HCT116 (cell line): ENCODE data around the gene TPO. TPM values are rescaled to one million over a fixed set of nuclear protein-coding genes. Genes with fewer than 3 reads are reported as not detected.

Experiments
- ATAC-seq: fragments of 200-7000 bp; cut with Tn5 transposase; 2 replicates; pipeline ENCODE4 v1.9.1; 2020; ENCODE audit warnings: mild to moderate bottlenecking, moderate library complexity
- BruUV-seq: library from RNA; stranded (reverse); fragments of 400-500 nt; replicated peaks from 2 replicates; lab custom pipeline; 2021; lab: Mats Ljungman, UMichigan
- CTCF ChIA-PET: fragments of 300-600 bp; sonication (Branson Sonifier 250); formaldehyde crosslinking; loops from one replicate; lab custom pipeline; 2021; ENCODE audit warnings: antibody characterized with exemption; lab: Charles Lee
- POLR2A ChIA-PET: fragments of 300-600, 350-600 bp; sonication (Branson Sonifier 250); formaldehyde crosslinking; loops from one replicate; lab custom pipeline; 2021; ENCODE audit warnings: antibody characterized with exemption; lab: Charles Lee
- RAD21 ChIA-PET, 2 experiments: fragments of 300-600 bp; sonication (Branson Sonifier 250); formaldehyde crosslinking; loops; one replicate each; lab custom pipeline; 2023; ENCODE audit warnings: low total read pairs in 2 of 2; ENCODE audit not compliant: uncharacterized antibody in 2 of 2, unreplicated experiment in 2 of 2, low non-redundant PET in 1 of 2; lab: Charles Lee
- DNase-seq: peaks from one replicate; pipeline ENCODE4 v3.0.0-alpha.2; 2010; ENCODE audit warnings: low read depth, low spot score
- H2AFZ ChIP-seq: fragments of 200-600 bp; shearing (Covaris generic), sonication (generic); 2 replicates; pipeline ENCODE4 v1.6.1; 2017; ENCODE audit warnings: low read depth, mixed run types, mixed read lengths, antibody characterized with exemption, low read length; ENCODE audit not compliant: poor library complexity, severe bottlenecking
- H3K27ac ChIP-seq: 2 replicates; pipeline ENCODE4 v1.5.1; 2012; ENCODE audit warnings: low read depth, low read length
- H3K27me3 ChIP-seq: fragments of 200-600 bp; sonication (generic); 2 replicates; pipeline ENCODE4 v1.6.1; 2016; ENCODE audit warnings: mixed run types, low read length, mixed read lengths; ENCODE audit not compliant: insufficient read depth
- H3K36me3 ChIP-seq, 2 experiments: fragments of 200-500 bp in 1 of 2; fragments of 200-600 bp in 1 of 2; sonication (Bioruptor generic) in 1 of 2; sonication (generic) in 1 of 2; 2 replicates each; pipeline versions ENCODE4 v1.5.1 to v1.6.1; 2014 to 2016; ENCODE audit warnings: low read length in 2 of 2, inconsistent platforms in 1 of 2, mixed read lengths in 1 of 2, mixed run types in 1 of 2; ENCODE audit not compliant: insufficient read depth in 2 of 2, control insufficient read depth in 1 of 2
- H3K4me1 ChIP-seq, 2 experiments: fragments of 200-600 bp in 1 of 2; sonication (generic) in 1 of 2; 2 replicates each; pipeline versions ENCODE4 v1.5.1 to v1.6.1; 2012 to 2017; ENCODE audit warnings: low read length in 2 of 2, inconsistent platforms in 1 of 2, mild to moderate bottlenecking in 1 of 2, mixed read lengths in 1 of 2, mixed run types in 1 of 2, moderate library complexity in 1 of 2; ENCODE audit not compliant: insufficient read depth in 2 of 2, control insufficient read depth in 1 of 2
- H3K4me2 ChIP-seq: fragments of 200-600 bp; sonication (generic); 2 replicates; pipeline ENCODE4 v1.6.1; 2017; ENCODE audit warnings: mixed run types, low read length, mixed read lengths
- H3K4me3 ChIP-seq, 2 experiments: fragments of 200-600 bp in 1 of 2; sonication (generic) in 1 of 2; replicated peaks in 1 of 2; 2 replicates each; pipeline ENCODE4 v1.5.1; 2011 to 2016; ENCODE audit warnings: low read length in 2 of 2, control low read depth in 1 of 2, low read depth in 1 of 2, mild to moderate bottlenecking in 1 of 2, mixed read lengths in 1 of 2, mixed run types in 1 of 2
- H3K79me2 ChIP-seq: fragments of 200-600 bp; sonication (generic); 2 replicates; pipeline ENCODE4 v1.6.1; 2017; ENCODE audit warnings: mild to moderate bottlenecking, mixed run types, low read length, moderate library complexity, mixed read lengths; ENCODE audit not compliant: insufficient read depth
- H3K9ac ChIP-seq: fragments of 200-600 bp; sonication (generic); 2 replicates; pipeline ENCODE4 v1.6.1; 2016; ENCODE audit warnings: low read length, mixed read lengths
- H3K9me2 ChIP-seq: fragments of 200-600 bp; sonication (generic), shearing (Covaris generic); 2 replicates; pipeline ENCODE4 v1.6.1; 2017; ENCODE audit warnings: mixed run types, mild to moderate bottlenecking, moderate library complexity; ENCODE audit not compliant: insufficient read depth
- H3K9me3 ChIP-seq, 2 experiments: fragments of 200-500 bp in 1 of 2; fragments of 200-600 bp in 1 of 2; sonication (Bioruptor generic) in 1 of 2; sonication (generic) in 1 of 2; 2 replicates each; pipeline ENCODE4 v1.6.1; 2014 to 2017; ENCODE audit warnings: low read length in 2 of 2, mixed read lengths in 2 of 2, inconsistent platforms in 1 of 2, low read depth in 1 of 2, mild to moderate bottlenecking in 1 of 2, mixed run types in 1 of 2, moderate library complexity in 1 of 2; ENCODE audit not compliant: control insufficient read depth in 1 of 2, insufficient read depth in 1 of 2
- H4K20me1 ChIP-seq: fragments of 200-600 bp; sonication (generic), shearing (Covaris generic); 2 replicates; pipeline ENCODE4 v1.6.1; 2017; ENCODE audit warnings: mixed run types, mild to moderate bottlenecking, moderate library complexity; ENCODE audit not compliant: insufficient read depth
- ATF3 ChIP-seq: IDR thresholded peaks from 2 replicates; pipeline ENCODE4 v1.6.1; 2012
- CTCF ChIP-seq, 3 experiments: fragments of 200-600 bp in 1 of 3; sonication (generic) in 1 of 3; IDR thresholded peaks in 2 of 3; conservative IDR thresholded peaks in 1 of 3; 2 replicates each; pipeline ENCODE4 v1.5.1; 2012 to 2017; ENCODE audit warnings: low read depth in 2 of 3, low read length in 2 of 3, antibody characterized with exemption in 1 of 3, borderline replicate concordance in 1 of 3, control low read depth in 1 of 3, mild to moderate bottlenecking in 1 of 3, mixed read lengths in 1 of 3, mixed run types in 1 of 3, moderate library complexity in 1 of 3; ENCODE audit not compliant: insufficient read depth in 1 of 3
- EGR1 ChIP-seq: IDR thresholded peaks from 2 replicates; pipeline ENCODE4 v1.6.1; 2012; ENCODE audit warnings: low read depth
- ELF1 ChIP-seq: IDR thresholded peaks from 2 replicates; pipeline ENCODE4 v1.6.1; 2012; ENCODE audit warnings: low read depth, borderline replicate concordance
- EZH2phosphoT487 ChIP-seq: fragments of 200-600 bp; IDR thresholded peaks from 2 replicates; pipeline ENCODE4 v1.6.1; 2018; ENCODE audit warnings: antibody characterized with exemption, borderline replicate concordance
- SP1 ChIP-seq: IDR thresholded peaks from 2 replicates; pipeline ENCODE4 v1.6.1; 2012; ENCODE audit warnings: low read depth
- intact Hi-C: fragments of 100-400 bp; cut with micrococcal nuclease; formaldehyde crosslinking; loops from 2 replicates; pipeline ENCODE4 v1.10.0; 2022
- total RNA-seq: library from RNA; stranded (reverse); gene quantifications from one replicate; pipeline ENCODE4 v1.2.1, GENCODE V29; 2021; ENCODE audit not compliant: unreplicated experiment

TPO gene
- total RNA-seq, 1 experiment from 2014 or later = not detected

- TF ChIP-seq ATF3 = no peak
- no peak for TF ChIP-seq EGR1
- TF ChIP-seq SP1 = no peak
- no peak for TF ChIP-seq EZH2phosphoT487
- no peak for TF ChIP-seq CTCF (IDR thresholded peaks at IDR 0.05 in 2 of 3, conservative IDR thresholded peaks at IDR 0.05 in 1 of 3; ENCODE audit: borderline replicate concordance in 1 of 3, insufficient read depth in 1 of 3, low read depth in 2 of 3, low read length in 2 of 3)
Observed at GRCh38 chr2:1582891-1583341, 169.7 kb downstream of the TPO start (continued).

GRCh38 chr2:1584051-1584531 lies 170.8 kb downstream of the TPO start:
- H3K27ac ChIP-seq = no peak overlapping the region
- intact Hi-C loops = no loop called here
- RAD21 ChIA-PET = no interaction called here
- H3K79me2 ChIP-seq = no peaks in the 10 kb centered on the region
- H2AFZ ChIP-seq = no peak overlapping the region
- no peaks in the 10 kb centered on the region for H4K20me1 ChIP-seq
- no TSS peak for BruUV-seq
- H3K4me1 ChIP-seq = no peaks in the 10 kb centered on the region
- peaks cover 40% of the 10 kb centered on the region for H3K27me3 ChIP-seq
- no peak for TF ChIP-seq ELF1
- CTCF ChIA-PET = no interaction called here
- no peak overlapping the region for H3K4me3 ChIP-seq
- no peak for DNase-seq
- no peaks in the 10 kb centered on the region for H3K9me2 ChIP-seq
- no peaks in the 10 kb centered on the region for H3K36me3 ChIP-seq
- H3K9ac ChIP-seq = no peak overlapping the region
- H3K4me2 ChIP-seq = no peak overlapping the region
- no peaks in the 10 kb centered on the region for H3K9me3 ChIP-seq
- ATAC-seq = no peak
- POLR2A ChIA-PET = no interaction called here
